NB4 (cell line): ENCODE measurements around the gene ERAP2.

Source experiments
- DNase-seq: peaks from one replicate; pipeline ENCODE4 v3.0.0; 2010; ENCODE audit warnings: low read depth
- H3K4me3 ChIP-seq: one replicate; pipeline ENCODE4 v1.5.1; 2011; ENCODE audit warnings: mild to moderate bottlenecking, low read depth, low read length, moderate library complexity
- MYC ChIP-seq: IDR thresholded peaks from 2 replicates; pipeline ENCODE4 v1.6.1; 2011; ENCODE audit warnings: low read depth, low read length
- POLR2A ChIP-seq: IDR thresholded peaks from 2 replicates; pipeline ENCODE4 v1.6.1; 2011; ENCODE audit warnings: mild to moderate bottlenecking; ENCODE audit not compliant: insufficient read length; ENCODE audit errors: extremely low read depth
- TF ChIP-seq, protein P1 (sequence below): IDR thresholded peaks from one replicate; pipeline ENCODE4 v1.5.1; 2012; ENCODE audit warnings: low read depth, low read length
- TF ChIP-seq, protein P2 (sequence below): IDR thresholded peaks from 2 replicates; pipeline ENCODE4 v1.6.1; 2011; ENCODE audit warnings: low read depth, low read length

Gene ERAP2

DNA sequence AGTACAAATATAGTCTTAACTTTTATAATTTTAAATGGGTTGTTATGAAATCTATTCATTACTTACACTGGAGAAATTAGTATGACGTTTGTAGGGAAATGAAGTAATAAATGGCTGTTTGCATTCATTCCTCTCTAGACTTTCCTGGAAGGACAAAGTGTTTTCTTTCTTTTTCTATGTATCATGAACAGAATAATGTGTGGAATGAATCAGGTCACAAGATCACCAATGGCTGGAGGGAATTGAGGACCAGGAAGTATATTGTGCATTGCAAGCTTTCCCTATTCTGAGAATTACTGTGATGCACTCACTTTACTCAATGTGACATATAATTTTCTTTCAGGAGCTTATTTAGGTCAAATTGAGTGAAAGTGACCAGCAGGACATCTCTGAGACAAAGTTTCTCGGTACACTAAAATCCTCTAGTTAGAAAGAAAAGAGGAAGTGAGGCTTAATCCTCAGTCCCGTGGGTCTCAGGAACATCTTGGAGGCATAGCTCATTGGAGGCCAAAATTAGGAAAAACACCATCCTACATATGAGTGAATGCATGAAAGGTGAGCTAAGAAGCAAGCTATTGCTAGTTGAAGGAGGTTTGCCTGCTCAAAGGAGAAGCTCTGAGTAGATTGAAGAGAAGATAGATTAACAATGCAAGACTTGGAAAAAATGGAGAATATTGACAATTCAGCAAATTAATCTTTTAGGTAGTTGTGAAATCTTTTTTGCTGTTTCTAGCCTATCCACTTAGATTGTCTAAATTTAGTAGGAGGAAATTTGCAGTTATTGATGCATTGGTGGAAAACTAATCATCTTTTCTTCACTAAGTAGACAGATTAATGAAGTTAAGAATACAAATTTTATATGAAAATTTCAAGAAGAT is 28.0 kb downstream of the ERAP2 start:
- TF ChIP-seq, protein P1, sequence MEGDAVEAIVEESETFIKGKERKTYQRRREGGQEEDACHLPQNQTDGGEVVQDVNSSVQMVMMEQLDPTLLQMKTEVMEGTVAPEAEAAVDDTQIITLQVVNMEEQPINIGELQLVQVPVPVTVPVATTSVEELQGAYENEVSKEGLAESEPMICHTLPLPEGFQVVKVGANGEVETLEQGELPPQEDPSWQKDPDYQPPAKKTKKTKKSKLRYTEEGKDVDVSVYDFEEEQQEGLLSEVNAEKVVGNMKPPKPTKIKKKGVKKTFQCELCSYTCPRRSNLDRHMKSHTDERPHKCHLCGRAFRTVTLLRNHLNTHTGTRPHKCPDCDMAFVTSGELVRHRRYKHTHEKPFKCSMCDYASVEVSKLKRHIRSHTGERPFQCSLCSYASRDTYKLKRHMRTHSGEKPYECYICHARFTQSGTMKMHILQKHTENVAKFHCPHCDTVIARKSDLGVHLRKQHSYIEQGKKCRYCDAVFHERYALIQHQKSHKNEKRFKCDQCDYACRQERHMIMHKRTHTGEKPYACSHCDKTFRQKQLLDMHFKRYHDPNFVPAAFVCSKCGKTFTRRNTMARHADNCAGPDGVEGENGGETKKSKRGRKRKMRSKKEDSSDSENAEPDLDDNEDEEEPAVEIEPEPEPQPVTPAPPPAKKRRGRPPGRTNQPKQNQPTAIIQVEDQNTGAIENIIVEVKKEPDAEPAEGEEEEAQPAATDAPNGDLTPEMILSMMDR, result no peak
- TF ChIP-seq POLR2A (no peak), MYC (no peak)
- TF ChIP-seq, protein P2, sequence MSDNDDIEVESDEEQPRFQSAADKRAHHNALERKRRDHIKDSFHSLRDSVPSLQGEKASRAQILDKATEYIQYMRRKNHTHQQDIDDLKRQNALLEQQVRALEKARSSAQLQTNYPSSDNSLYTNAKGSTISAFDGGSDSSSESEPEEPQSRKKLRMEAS, result no peak
- no peak overlapping the region for H3K4me3 ChIP-seq
- DNase-seq, result peak; percentile 34

DNA sequence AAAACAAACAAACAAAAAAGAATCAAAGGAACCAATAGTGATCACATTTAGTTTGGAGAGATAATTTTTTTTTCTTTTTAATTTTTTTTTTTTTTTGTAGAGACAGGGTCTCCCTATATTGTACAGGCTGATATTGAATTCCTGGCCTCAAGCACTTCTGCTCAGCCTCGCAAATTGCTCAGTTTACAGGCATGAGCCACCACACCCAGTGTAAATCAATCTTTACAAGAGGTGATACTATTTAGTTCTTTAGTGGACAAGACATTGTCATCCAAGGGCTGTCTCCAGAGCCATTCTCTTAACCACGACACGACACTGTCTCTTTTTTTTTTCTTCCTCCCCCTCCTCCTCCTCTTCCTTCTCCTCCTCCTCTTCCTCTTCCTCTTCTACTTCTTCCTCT is 29.6 kb downstream of the ERAP2 start:
- no peak overlapping the region for H3K4me3 ChIP-seq
- DNase-seq, result no peak
- no peak for TF ChIP-seq POLR2A
- TF ChIP-seq, protein P2, result no peak
- no peak for TF ChIP-seq MYC
- TF ChIP-seq, protein P1, result no peak

DNA sequence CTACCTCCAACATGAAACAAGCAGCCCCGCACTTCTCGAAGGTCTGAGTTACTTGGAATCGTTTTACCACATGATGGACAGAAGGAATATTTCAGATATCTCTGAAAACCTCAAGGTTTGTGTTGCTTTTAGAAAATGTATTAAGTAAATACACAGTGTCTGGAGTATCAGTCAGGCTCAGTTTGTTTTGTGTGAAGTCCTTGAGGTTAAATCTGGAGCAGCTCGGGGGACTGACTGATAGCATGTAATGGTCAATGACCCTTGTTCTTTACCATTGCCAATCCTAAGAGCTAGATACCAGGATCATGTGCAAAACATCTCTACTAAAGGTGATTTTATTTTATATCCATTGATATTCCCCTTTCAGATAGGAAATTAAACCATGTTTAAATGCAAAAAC is 32.7 kb downstream of the ERAP2 start:
- TF ChIP-seq, protein P2, result no peak
- TF ChIP-seq, protein P1, result no peak
- TF ChIP-seq MYC, result no peak
- no peak for TF ChIP-seq POLR2A
- no peak for DNase-seq
- H3K4me3 ChIP-seq, result no peak overlapping the region

DNA sequence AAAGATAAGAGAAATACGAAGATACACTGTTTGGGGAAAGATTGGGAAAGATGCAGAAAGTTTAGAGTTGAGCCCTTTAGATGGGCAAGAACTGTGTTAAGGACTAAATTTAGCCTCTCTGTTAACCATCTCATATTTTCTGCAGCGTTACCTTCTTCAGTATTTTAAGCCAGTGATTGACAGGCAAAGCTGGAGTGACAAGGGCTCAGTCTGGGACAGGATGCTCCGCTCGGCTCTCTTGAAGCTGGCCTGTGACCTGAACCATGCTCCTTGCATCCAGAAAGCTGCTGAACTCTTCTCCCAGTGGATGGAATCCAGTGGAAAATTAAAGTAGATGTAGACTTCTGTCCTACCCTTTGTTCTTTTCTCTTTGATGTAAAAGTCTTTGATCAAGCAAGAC is 33.1 kb downstream of the ERAP2 start:
- TF ChIP-seq POLR2A, result no peak
- TF ChIP-seq, protein P1, result no peak
- TF ChIP-seq, protein P2, result no peak
- no peak for TF ChIP-seq MYC
- no peak overlapping the region for H3K4me3 ChIP-seq
- DNase-seq, result no peak

DNA sequence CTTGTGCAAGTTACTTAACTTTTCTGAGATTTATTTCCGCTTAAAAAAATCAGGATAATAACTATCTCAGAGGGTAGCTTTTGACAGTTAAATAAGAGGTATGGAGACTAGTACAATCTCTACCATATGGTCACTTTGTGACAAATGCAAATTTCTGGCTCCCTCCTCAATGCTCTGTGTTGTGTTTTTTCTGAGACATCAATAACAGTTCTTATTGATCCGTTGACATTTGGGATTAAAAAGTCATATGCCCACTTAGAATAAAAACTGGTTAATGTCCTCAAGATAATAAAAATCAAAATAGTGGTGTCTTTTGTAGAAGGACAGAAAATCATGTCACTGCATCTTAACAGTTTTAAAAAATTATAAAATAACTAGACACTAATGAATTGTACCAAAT is 34.8 kb downstream of the ERAP2 start:
- TF ChIP-seq, protein P2, result no peak
- TF ChIP-seq, protein P1, result no peak
- H3K4me3 ChIP-seq, result no peak overlapping the region
- DNase-seq, result no peak

DNA sequence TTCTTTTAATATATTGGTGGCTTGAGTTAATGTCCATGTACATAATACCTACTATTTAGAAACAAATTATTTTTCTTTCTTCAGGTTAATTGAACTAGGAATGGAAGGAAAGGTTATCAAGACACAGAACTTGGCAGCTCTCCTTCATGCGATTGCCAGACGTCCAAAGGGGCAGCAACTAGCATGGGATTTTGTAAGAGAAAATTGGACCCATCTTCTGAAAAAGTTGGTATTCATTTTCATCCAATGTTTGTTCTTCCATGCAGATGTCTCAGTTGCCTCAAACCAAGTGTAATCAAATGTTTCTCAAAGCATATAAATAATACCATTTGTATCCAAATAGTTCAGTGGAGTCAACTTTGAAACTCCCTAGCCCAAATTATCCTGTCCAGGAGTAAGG is 36.9 kb downstream of the ERAP2 start:
- H3K4me3 ChIP-seq, result no peak overlapping the region
- no peak for DNase-seq
- TF ChIP-seq, protein P1, result no peak
- TF ChIP-seq MYC (no peak), POLR2A (no peak)
- TF ChIP-seq, protein P2, result no peak
